Measurements from ENCODE around the gene SPG7.

SPG7 gene

DNA sequence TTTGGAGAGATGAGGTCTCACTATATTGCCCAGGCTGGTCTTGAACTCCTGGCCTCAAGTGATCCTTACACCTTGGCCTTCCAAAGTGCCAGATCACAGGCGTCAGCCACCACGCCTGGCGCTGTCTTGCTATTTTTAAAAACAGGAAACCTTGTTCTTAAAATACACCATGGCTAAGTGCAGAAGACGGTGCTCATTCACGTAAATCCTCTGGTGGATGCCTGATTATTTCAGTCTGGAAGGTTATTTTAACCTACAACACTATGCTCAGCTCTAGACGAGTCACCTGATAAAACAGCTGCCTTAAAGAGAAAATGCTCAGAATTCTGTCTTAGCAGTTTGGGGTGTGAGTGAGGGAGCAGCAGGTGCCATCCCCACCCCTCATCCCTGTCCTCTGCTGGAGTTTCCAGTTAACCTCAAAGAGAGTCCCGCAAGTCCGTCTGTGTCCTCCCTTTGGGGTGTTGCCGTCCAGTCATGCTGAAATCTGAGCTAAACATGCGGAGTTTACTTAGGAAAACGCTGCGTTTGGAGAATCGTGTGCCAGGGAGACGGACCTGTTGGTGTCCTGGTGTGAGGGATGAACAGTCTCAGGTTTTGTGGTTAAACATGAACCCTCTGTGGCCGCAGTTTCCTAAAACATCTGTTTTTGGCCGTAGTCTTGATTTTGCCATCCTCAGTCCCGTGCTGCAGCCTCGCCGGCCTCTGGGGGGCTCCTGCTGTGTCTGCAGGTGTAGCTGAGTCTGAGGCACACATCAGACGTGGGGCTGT, 17.1 kb downstream of the SPG7 start:
- H3K4me3 ChIP-seq (ENCODE audit: low read length, poor library complexity, severe bottlenecking) = no peak overlapping the region
- no peak overlapping the region for H2AFZ ChIP-seq (ENCODE audit: low read length)
- H4K20me1 ChIP-seq (ENCODE audit: insufficient read depth, low read length, poor library complexity, severe bottlenecking) = no peaks in the 10 kb centered on the region
- H3K79me2 ChIP-seq (ENCODE audit: insufficient read depth, low read length) = no peaks in the 10 kb centered on the region
- no peaks in the 10 kb centered on the region for H3K9me2 ChIP-seq (replicated peaks; ENCODE audit: low read depth, low read length)
- no peaks in the 10 kb centered on the region for H3F3A ChIP-seq (ENCODE audit: low read depth)
- H3K27me3 ChIP-seq (ENCODE audit: insufficient read depth, low read length, poor library complexity, severe bottlenecking) = no peaks in the 10 kb centered on the region
- H3K9ac ChIP-seq (ENCODE audit: low read depth, low read length, poor library complexity, severe bottlenecking) = no peak overlapping the region
- H3K9me3 ChIP-seq (ENCODE audit: insufficient read depth, low read depth, low read length) = no peaks in the 10 kb centered on the region
- no peak overlapping the region for H3K4me2 ChIP-seq (ENCODE audit: low read depth, low read length, poor library complexity, severe bottlenecking)
- H3K4me1 ChIP-seq (ENCODE audit: insufficient read depth, low read length, poor library complexity, severe bottlenecking) = no peaks in the 10 kb centered on the region
- TF ChIP-seq EZH2phosphoT487 (IDR thresholded peaks at IDR 0.05; ENCODE audit: borderline replicate concordance) = no peak
- peaks cover 7% of the 10 kb centered on the region; the same call in 1 of the 2 replicates for H3K36me3 ChIP-seq (ENCODE audit: insufficient read depth, low read length)

DNA sequence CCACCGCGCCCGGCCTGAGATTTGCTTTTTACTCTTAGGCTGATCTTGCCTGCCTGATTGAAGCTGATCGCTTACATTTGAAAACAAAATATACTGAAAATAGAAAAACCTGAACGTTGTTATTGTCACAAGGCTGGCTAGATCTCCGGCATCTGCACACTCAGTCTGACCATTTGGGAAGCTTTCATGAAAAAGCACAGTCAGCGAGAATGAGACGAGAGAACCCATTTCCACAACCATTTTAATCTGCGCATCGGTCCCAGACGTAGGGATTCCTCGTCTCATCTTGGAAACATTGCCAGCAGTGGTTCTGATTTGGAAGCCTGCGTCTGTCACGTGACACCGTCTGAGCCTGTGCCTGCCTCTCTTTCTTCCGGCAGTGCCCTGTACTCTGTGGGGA, 20.9 kb downstream of the SPG7 start:
- H4K20me1 ChIP-seq (ENCODE audit: insufficient read depth, low read length, poor library complexity, severe bottlenecking) = no peaks in the 10 kb centered on the region
- H3K4me3 ChIP-seq (ENCODE audit: low read length, poor library complexity, severe bottlenecking) = no peak overlapping the region
- no peaks in the 10 kb centered on the region for H3K4me1 ChIP-seq (ENCODE audit: insufficient read depth, low read length, poor library complexity, severe bottlenecking)
- TF ChIP-seq, protein P1, sequence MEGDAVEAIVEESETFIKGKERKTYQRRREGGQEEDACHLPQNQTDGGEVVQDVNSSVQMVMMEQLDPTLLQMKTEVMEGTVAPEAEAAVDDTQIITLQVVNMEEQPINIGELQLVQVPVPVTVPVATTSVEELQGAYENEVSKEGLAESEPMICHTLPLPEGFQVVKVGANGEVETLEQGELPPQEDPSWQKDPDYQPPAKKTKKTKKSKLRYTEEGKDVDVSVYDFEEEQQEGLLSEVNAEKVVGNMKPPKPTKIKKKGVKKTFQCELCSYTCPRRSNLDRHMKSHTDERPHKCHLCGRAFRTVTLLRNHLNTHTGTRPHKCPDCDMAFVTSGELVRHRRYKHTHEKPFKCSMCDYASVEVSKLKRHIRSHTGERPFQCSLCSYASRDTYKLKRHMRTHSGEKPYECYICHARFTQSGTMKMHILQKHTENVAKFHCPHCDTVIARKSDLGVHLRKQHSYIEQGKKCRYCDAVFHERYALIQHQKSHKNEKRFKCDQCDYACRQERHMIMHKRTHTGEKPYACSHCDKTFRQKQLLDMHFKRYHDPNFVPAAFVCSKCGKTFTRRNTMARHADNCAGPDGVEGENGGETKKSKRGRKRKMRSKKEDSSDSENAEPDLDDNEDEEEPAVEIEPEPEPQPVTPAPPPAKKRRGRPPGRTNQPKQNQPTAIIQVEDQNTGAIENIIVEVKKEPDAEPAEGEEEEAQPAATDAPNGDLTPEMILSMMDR (conservative IDR thresholded peaks at IDR 0.05; ENCODE audit: low read length) = no peak
- TF ChIP-seq EZH2phosphoT487 (IDR thresholded peaks at IDR 0.05; ENCODE audit: borderline replicate concordance) = no peak
- peaks cover 7% of the 10 kb centered on the region; the same call in 1 of the 2 replicates for H3K36me3 ChIP-seq (ENCODE audit: insufficient read depth, low read length)
- no peaks in the 10 kb centered on the region for H3K27me3 ChIP-seq (ENCODE audit: insufficient read depth, low read length, poor library complexity, severe bottlenecking)
- H2AFZ ChIP-seq (ENCODE audit: low read length) = no peak overlapping the region
- H3F3A ChIP-seq (ENCODE audit: low read depth) = no peaks in the 10 kb centered on the region
- H3K4me2 ChIP-seq (ENCODE audit: low read depth, low read length, poor library complexity, severe bottlenecking) = no peak overlapping the region
- H3K79me2 ChIP-seq (ENCODE audit: insufficient read depth, low read length) = no peaks in the 10 kb centered on the region
- no peaks in the 10 kb centered on the region for H3K9me3 ChIP-seq (ENCODE audit: insufficient read depth, low read depth, low read length)
- H3K9ac ChIP-seq (ENCODE audit: low read depth, low read length, poor library complexity, severe bottlenecking) = no peak overlapping the region
- no peaks in the 10 kb centered on the region for H3K9me2 ChIP-seq (replicated peaks; ENCODE audit: low read depth, low read length)

DNA sequence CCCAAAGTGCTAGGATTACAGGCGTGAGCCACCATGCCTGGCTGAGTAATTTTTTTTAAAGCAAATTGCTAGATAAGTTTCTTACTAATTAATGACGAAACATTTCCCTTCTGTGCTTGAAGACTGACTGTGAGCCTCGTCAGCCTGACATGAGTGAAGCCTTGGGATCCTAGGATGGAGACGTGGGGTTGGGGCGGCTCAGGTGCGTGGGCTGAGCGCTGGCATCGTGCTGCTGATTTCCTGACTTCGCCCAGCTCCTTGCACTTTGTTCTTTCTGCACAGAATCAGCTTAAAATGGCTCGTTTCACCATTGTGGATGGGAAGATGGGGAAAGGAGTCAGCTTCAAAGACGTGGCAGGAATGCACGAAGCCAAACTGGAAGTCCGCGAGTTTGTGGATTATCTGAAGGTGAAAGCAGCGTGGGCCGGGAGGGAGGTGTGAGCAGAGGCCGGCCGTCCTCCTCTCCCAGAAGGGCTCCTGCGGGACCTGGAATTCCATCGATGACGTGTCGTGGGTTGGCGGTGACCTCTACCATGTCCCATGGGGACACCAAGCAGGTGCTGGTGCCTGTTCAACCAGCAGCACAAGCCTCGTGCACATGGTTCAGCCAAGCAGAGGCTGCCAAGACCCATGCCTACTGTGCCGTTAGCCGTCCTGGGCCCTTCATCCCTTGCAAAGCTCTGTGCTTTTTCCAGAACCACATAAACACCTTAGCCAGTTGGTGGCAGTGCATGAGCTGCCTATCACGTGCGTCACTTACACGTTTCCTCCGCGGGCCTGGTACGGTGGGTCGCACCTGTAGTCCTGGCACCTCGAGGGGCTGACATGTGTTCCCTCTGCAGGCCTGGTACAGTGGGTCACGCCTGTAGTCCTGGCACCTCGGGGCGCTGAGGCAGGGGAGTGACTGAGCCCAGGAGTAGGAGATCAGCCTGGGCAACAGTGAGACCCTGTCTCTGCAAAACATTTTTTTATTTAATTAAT, 22.5 kb downstream of the SPG7 start:
- Histone ChIP-seq H3K4me1 (ENCODE audit: insufficient read depth, low read length, poor library complexity, severe bottlenecking) (no peaks in the 10 kb centered on the region), H3K36me3 (ENCODE audit: insufficient read depth, low read length) (peaks cover 7% of the 10 kb centered on the region; the same call in 1 of the 2 replicates), H3K79me2 (ENCODE audit: insufficient read depth, low read length) (no peaks in the 10 kb centered on the region), H3K4me2 (ENCODE audit: low read depth, low read length, poor library complexity, severe bottlenecking) (no peak overlapping the region), H3F3A (ENCODE audit: low read depth) (no peaks in the 10 kb centered on the region), H2AFZ (ENCODE audit: low read length) (no peak overlapping the region), H4K20me1 (ENCODE audit: insufficient read depth, low read length, poor library complexity, severe bottlenecking) (no peaks in the 10 kb centered on the region), H3K4me3 (ENCODE audit: low read length, poor library complexity, severe bottlenecking) (no peak overlapping the region), H3K9me3 (ENCODE audit: insufficient read depth, low read depth, low read length) (no peaks in the 10 kb centered on the region), H3K9me2 (replicated peaks; ENCODE audit: low read depth, low read length) (no peaks in the 10 kb centered on the region), H3K9ac (ENCODE audit: low read depth, low read length, poor library complexity, severe bottlenecking) (no peak overlapping the region), H3K27me3 (ENCODE audit: insufficient read depth, low read length, poor library complexity, severe bottlenecking) (no peaks in the 10 kb centered on the region)
- TF ChIP-seq, protein P1 (conservative IDR thresholded peaks at IDR 0.05; ENCODE audit: low read length) = no peak
- TF ChIP-seq EZH2phosphoT487 (IDR thresholded peaks at IDR 0.05; ENCODE audit: borderline replicate concordance) = no peak
